ENCODE data around the gene R3HCC1L. TPM values are rescaled to one million over a fixed set of nuclear protein-coding genes. Genes with fewer than 3 reads are reported as not detected.

Gene R3HCC1L
- polyA plus RNA-seq, 1 donor from 2014 or later = 12.8 TPM

- H4K20me1 ChIP-seq (ENCODE audit: insufficient read depth) = no peaks in the 10 kb centered on the region
- no peaks in the 10 kb centered on the region for H3K9me2 ChIP-seq (ENCODE audit: insufficient read depth, low read length)
- no peak overlapping the region for H3K4me2 ChIP-seq (ENCODE audit: low read length)
- no peak overlapping the region for H2AFZ ChIP-seq (ENCODE audit: low read depth, low read length)
- H3K79me2 ChIP-seq (replicated peaks; ENCODE audit: insufficient read depth, low read length) = no peaks in the 10 kb centered on the region
- H3K36me3 ChIP-seq (ENCODE audit: insufficient read depth, low read length) = no peaks in the 10 kb centered on the region
- H3K4me3 ChIP-seq (ENCODE audit: low read length) = no peak overlapping the region
- H3K9me3 ChIP-seq (ENCODE audit: low read length) = no peaks in the 10 kb centered on the region
- H3F3A ChIP-seq (ENCODE audit: insufficient read depth, low read length, poor library complexity, severe bottlenecking) = no peaks in the 10 kb centered on the region
- TF ChIP-seq TAF1 (IDR thresholded peaks at IDR 0.05; ENCODE audit: low read depth) = no peak
- no peak overlapping the region for H3K27ac ChIP-seq (ENCODE audit: low read length)
- H3K27me3 ChIP-seq (ENCODE audit: insufficient read depth, low read depth, low read length) = no peaks in the 10 kb centered on the region
- no peak overlapping the region for H3K9ac ChIP-seq (ENCODE audit: low read length)
Observed at GRCh38 chr10:98107644-98108430, 26.6 kb upstream of the R3HCC1L start.

- H3K9me3 ChIP-seq (ENCODE audit: low read length) = no peaks in the 10 kb centered on the region
Observed at GRCh38 chr10:98110356-98110755, 24.1 kb upstream of the R3HCC1L start.

More at GRCh38 chr10:98110356-98110755, 24.1 kb upstream of the R3HCC1L start:
- Histone ChIP-seq H3K36me3 (ENCODE audit: insufficient read depth, low read length) (no peaks in the 10 kb centered on the region), H4K20me1 (ENCODE audit: insufficient read depth) (no peaks in the 10 kb centered on the region), H3K4me3 (ENCODE audit: low read length) (no peak overlapping the region), H3K9me2 (ENCODE audit: insufficient read depth, low read length) (no peaks in the 10 kb centered on the region), H3K79me2 (replicated peaks; ENCODE audit: insufficient read depth, low read length) (no peaks in the 10 kb centered on the region), H3F3A (ENCODE audit: insufficient read depth, low read length, poor library complexity, severe bottlenecking) (no peaks in the 10 kb centered on the region), H2AFZ (ENCODE audit: low read depth, low read length) (no peak overlapping the region), H3K27me3 (ENCODE audit: insufficient read depth, low read depth, low read length) (no peaks in the 10 kb centered on the region), H3K27ac (ENCODE audit: low read length) (no peak overlapping the region), H3K4me2 (ENCODE audit: low read length) (no peak overlapping the region), H3K9ac (ENCODE audit: low read length) (no peak overlapping the region)
- no peak for TF ChIP-seq POLR2AphosphoS5 (IDR thresholded peaks at IDR 0.05)
- no peak for TF ChIP-seq REST (IDR thresholded peaks at IDR 0.05; ENCODE audit: borderline replicate concordance)
- TF ChIP-seq SMC3 (conservative IDR thresholded peaks at IDR 0.05; ENCODE audit: poor library complexity) = no peak
- no peak for TF ChIP-seq EP300 (conservative IDR thresholded peaks at IDR 0.05; ENCODE audit: poor library complexity, severe bottlenecking)
- no peak for TF ChIP-seq MXI1 (conservative IDR thresholded peaks at IDR 0.05; ENCODE audit: poor library complexity, severe bottlenecking)
- no peak for TF ChIP-seq EZH2 (IDR thresholded peaks at IDR 0.05; ENCODE audit: borderline replicate concordance, insufficient read depth, low read length, poor library complexity, severe bottlenecking)
- TF ChIP-seq TAF1 (IDR thresholded peaks at IDR 0.05; ENCODE audit: low read depth) = no peak
- TF ChIP-seq CTCF (IDR thresholded peaks at IDR 0.05; ENCODE audit: poor library complexity, severe bottlenecking) = no peak
- TF ChIP-seq RAD21 (conservative IDR thresholded peaks at IDR 0.05) = no peak

Measured in neural cell (in vitro differentiated cells).